ENCODE data around the gene ZNF525.

DNA sequence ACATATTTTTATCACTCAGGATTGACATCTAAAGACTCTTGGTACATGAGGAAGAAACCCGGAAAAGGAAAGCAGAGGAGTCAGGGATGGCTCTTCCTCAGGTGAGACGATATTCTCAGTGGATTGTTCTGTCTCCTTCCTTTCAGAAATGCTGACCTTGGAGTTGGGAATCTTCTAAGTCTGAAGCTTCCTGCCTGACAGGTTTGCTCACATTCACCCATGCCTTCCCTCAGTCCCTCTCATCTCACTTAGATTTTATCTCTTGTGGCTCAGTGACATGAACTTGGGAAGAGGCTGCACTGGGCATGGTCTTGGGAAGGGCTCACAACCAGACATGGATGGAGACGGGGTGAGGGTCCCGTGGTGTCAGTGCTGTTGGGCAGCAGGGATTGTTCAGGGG lies 6.7 kb downstream of the ZNF525 start:
- TF ChIP-seq, protein P1, sequence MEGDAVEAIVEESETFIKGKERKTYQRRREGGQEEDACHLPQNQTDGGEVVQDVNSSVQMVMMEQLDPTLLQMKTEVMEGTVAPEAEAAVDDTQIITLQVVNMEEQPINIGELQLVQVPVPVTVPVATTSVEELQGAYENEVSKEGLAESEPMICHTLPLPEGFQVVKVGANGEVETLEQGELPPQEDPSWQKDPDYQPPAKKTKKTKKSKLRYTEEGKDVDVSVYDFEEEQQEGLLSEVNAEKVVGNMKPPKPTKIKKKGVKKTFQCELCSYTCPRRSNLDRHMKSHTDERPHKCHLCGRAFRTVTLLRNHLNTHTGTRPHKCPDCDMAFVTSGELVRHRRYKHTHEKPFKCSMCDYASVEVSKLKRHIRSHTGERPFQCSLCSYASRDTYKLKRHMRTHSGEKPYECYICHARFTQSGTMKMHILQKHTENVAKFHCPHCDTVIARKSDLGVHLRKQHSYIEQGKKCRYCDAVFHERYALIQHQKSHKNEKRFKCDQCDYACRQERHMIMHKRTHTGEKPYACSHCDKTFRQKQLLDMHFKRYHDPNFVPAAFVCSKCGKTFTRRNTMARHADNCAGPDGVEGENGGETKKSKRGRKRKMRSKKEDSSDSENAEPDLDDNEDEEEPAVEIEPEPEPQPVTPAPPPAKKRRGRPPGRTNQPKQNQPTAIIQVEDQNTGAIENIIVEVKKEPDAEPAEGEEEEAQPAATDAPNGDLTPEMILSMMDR (IDR thresholded peaks at IDR 0.05), result no peak
- no peak for TF ChIP-seq POLR2A (IDR thresholded peaks at IDR 0.05)
